Fibroblast of villous mesenchyme (primary cell): ENCODE measurements around the gene DLX4. TPM values are rescaled to one million over a fixed set of nuclear protein-coding genes. Genes with fewer than 3 reads are reported as not detected.

Experiments
- DNase-seq: peaks from one replicate; pipeline ENCODE4 v3.0.0-alpha.2; 2010; ENCODE audit warnings: low read depth
- H3K4me3 ChIP-seq: 2 replicates; pipeline ENCODE4 v1.5.1; 2011; ENCODE audit warnings: low read depth, mild to moderate bottlenecking, low read length
- total RNA-seq: library from RNA; depleted of rRNA; stranded (reverse); fragments of >200 nt; gene quantifications from 2 replicates; pipeline ENCODE4 v1.2.3, GENCODE V29; 2012
- TF ChIP-seq, protein P1 (sequence below): IDR thresholded peaks from 2 replicates; pipeline ENCODE4 v1.5.1; 2012; ENCODE audit warnings: low read depth, mild to moderate bottlenecking, low read length; ENCODE audit not compliant: insufficient read depth

The DLX4 gene
- total RNA-seq, 1 donor, result not detected

DNA sequence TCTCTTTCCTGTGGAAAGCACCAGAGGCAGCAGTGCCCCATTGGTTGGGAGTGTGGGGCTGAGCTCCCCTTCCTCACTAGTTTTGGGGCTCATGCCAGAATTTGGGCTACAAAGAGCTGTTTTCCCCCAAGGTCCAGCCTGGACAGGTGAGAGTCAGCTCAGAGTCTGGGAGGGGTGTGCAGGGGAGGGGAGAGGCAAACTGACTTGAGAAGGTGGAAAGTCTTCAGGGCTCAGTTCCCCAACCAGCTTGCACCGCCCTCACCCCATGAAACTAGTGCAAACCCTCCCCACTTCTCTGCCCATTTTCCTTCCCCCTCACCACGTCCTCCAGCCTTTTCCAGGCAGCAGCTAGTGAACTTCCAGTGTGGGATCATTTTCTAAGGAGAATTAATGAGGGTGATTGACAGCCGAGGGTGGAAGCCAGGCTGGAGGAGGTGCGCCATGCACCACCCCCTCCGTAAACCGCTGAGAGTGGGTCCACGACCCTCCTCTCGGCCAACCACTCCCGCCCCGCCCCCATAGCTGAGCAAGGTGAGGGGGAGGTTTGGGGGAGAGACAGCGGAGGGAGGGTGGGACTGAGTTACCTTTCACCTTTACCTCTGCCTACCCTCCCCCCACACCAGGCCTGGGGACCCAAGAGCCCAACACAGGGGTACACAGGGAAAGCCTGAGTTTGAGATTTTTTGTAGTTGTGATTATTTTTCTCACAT is 6.2 kb upstream of the DLX4 start:
- H3K4me3 ChIP-seq, result no peak overlapping the region
- DNase-seq, result no peak
- TF ChIP-seq, protein P1, sequence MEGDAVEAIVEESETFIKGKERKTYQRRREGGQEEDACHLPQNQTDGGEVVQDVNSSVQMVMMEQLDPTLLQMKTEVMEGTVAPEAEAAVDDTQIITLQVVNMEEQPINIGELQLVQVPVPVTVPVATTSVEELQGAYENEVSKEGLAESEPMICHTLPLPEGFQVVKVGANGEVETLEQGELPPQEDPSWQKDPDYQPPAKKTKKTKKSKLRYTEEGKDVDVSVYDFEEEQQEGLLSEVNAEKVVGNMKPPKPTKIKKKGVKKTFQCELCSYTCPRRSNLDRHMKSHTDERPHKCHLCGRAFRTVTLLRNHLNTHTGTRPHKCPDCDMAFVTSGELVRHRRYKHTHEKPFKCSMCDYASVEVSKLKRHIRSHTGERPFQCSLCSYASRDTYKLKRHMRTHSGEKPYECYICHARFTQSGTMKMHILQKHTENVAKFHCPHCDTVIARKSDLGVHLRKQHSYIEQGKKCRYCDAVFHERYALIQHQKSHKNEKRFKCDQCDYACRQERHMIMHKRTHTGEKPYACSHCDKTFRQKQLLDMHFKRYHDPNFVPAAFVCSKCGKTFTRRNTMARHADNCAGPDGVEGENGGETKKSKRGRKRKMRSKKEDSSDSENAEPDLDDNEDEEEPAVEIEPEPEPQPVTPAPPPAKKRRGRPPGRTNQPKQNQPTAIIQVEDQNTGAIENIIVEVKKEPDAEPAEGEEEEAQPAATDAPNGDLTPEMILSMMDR, result no peak

DNA sequence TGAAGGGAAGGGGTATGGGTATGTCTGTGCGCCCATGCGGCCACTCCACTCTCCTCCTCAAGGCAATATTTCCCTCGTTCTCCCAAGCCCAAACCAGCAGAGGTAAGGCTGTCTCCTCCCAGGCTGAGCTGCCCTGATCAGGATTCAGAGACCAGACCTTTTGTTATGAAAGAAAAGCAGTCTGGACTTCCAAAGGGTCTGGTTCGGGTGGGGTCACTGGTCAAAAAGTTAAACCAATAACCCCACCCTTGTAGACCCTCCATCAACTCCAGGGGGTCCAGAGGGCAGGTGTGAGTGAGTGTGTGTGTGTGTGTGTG is 5.7 kb upstream of the DLX4 start:
- DNase-seq, result no peak
- TF ChIP-seq, protein P1, result no peak
- H3K4me3 ChIP-seq, result no peak overlapping the region

DNA sequence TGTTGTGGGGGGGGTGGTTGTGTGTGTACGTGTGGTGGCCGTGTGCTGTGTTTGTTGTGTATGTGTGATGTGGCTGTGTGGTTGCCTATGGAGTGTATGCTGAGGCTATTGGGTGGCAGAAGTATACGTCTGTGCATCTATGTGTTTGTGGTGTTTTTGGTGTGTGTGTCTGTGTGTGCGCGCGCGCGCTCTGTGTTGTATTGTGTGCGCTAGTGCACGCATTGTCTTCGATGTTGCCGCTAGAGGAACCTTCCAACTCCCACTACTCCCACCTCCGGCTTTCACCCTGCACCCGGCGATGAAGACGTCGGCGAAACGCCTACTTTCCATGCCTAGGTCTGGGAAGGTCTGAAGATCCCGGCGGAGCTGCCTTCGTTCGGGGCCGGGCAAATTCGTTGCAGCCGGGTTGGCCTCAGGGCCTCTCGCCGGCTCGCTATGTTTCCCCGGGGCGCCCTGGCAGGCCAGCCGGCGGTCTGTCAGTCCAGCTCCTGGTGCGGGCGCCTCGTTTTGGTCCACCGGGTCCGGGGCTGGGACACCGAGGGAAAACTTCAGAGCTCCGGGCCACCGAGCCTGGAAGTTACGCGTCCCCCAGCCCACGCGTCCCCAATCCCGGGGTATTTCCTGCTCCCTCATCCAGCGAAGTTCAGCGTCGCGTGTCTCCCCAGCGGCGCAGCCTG is 5.2 kb upstream of the DLX4 start:
- TF ChIP-seq, protein P1, result no peak
- no peak overlapping the region for H3K4me3 ChIP-seq
- DNase-seq, result no peak

DNA sequence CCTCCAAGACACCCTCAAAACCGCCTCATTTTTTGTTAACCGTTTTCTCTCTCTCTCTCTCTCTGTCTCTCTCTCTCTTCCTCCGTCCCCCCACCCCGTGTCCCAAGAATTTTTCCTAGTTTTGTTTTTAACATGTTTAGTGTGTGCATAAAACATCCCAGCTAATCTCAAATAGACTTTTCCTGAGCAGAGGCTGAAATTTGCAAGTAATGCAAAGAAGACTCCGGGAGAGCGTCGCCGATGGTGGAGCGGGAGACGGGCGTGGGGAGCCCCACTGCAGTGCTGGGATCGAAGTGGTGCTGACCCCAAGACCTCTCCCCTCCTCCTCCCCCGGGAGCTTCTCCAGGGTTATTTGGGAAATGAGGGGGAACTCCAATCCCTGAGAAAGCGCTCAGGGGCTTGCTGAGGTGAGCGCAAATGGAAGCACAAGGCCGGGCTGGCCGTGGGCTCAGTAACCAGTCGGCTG is 4.7 kb upstream of the DLX4 start:
- H3K4me3 ChIP-seq, result no peak overlapping the region
- peak; percentile 8 for DNase-seq
- TF ChIP-seq, protein P1, result no peak

DNA sequence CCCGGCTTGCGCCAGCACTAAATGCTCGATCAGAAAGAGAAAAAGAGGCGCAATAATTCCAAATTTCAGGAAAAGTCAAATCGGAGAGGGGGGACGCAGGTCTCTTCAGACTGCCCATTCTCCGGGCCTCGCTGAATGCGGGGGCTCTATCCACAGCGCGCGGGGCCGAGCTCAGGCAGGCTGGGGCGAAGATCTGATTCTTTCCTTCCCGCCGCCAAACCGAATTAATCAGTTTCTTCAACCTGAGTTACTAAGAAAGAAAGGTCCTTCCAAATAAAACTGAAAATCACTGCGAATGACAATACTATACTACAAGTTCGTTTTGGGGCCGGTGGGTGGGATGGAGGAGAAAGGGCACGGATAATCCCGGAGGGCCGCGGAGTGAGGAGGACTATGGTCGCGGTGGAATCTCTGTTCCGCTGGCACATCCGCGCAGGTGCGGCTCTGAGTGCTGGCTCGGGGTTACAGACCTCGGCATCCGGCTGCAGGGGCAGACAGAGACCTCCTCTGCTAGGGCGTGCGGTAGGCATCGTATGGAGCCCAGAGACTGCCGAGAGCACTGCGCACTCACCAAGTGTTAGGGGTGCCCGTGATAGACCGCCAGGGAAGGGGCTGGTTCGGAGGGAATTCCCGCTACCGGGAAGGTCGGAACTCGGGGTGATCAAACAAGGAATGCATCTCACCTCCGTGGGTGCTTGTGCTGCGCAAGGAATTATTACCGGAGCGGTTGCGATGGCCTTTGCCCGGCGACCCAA is 4.0 kb upstream of the DLX4 start:
- no peak overlapping the region for H3K4me3 ChIP-seq
- DNase-seq, result no peak
- TF ChIP-seq, protein P1, result no peak

DNA sequence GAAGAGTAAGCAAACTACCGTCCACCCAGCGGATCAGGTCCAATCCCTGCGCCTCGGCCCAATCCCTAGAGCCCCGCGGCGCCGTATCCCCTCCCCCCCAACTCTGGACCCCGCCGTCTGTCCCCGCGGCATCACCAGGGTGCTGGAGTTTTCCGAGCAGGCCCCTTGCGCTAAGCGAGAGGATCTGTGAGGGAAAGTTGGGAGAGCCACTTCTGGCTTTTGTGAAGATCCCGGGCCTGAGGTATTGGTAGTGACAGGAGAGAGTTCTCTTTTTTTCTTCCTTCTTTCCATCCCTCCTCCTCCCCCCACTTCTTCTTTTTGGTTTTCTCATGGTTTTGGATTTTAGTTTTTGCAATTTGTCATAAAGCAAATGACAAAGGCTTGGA is 3.5 kb upstream of the DLX4 start:
- no peak overlapping the region for H3K4me3 ChIP-seq
- DNase-seq, result no peak
- TF ChIP-seq, protein P1, result no peak
